ENCODE measurements around the gene EIF3L.

EIF3L gene

DNA sequence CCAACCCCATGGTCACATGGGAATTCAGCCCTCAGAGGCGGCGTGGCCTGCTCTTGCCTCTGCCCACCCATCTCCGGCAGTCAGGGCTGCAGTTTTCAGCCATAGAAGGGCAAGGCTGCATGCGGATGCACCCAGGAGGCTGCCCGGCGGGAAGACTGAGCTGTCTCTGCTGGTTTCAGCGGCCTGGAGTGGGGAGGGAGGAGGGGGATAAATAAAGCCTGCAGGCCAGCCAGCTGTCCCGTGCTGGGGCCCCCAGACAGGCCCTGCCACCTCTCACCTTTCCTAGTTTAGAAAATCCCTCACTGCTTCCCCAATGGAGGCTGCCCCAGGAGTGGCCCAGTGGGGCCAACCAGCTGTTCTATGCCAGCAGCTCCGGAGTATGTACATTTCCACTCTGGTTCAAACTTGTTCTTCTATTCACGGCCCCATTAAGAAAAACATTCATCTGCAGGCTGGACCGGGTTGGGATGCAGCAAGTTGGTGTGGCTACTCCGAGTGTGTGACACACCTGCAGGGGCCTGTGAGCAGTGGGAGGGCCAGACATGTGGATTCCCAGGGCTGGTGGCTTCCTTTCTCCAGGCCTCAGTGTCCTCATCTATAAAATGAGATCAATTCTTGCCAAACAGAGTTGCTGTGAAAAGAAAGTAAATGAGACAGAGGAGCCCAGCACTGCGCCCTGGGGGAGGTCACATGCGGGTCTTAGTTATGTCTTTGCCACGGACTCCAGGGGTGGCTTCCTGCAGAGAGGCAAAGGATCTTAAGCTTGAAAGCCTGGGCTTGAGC lies 61.9 kb downstream of the EIF3L start:
- Histone ChIP-seq H3K4me3 (ENCODE audit: low read length) (no peak overlapping the region), H3K36me3 (ENCODE audit: insufficient read depth, low read depth, low read length) (peaks cover 11% of the 10 kb centered on the region), H3K27ac (ENCODE audit: low read length) (no peak overlapping the region), H3K27me3 (ENCODE audit: insufficient read depth, low read length) (no peaks in the 10 kb centered on the region), H3K9me3 (ENCODE audit: insufficient read depth, low read depth, low read length) (no peaks in the 10 kb centered on the region), H3K4me1 (ENCODE audit: insufficient read depth, low read length) (peaks cover 24% of the 10 kb centered on the region), H3K9ac (ENCODE audit: low read depth, low read length) (peak overlapping the region; percentile 40; the same call in 1 of the 2 replicates)

DNA sequence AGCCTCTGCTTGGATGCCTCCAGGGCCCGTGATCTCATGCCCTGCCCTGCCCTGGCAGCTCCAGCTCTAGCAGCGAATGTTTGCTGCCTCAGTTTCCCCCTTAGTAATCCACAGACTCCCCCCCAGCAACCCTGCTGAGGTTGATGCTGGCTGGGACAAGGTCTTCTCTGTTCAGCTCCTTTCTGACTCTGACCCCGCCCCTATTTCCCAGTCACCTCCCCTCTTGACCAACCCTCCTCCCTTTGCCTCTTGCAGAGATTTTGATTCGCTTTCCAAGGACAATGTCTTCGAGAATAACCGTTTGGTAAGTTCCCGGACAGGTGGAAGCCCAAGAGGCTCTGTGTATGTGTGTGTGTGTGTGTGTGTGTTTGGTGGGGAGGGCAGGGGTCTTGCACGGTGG lies 62.5 kb downstream of the EIF3L start:
- Histone ChIP-seq H3K36me3 (ENCODE audit: insufficient read depth, low read depth, low read length) (peaks cover 17% of the 10 kb centered on the region), H3K9me3 (ENCODE audit: insufficient read depth, low read depth, low read length) (no peaks in the 10 kb centered on the region), H3K4me1 (ENCODE audit: insufficient read depth, low read length) (peaks cover 24% of the 10 kb centered on the region), H3K27me3 (ENCODE audit: insufficient read depth, low read length) (no peaks in the 10 kb centered on the region), H3K27ac (ENCODE audit: low read length) (no peak overlapping the region), H3K9ac (ENCODE audit: low read depth, low read length) (no peak overlapping the region), H3K4me3 (ENCODE audit: low read length) (no peak overlapping the region)

DNA sequence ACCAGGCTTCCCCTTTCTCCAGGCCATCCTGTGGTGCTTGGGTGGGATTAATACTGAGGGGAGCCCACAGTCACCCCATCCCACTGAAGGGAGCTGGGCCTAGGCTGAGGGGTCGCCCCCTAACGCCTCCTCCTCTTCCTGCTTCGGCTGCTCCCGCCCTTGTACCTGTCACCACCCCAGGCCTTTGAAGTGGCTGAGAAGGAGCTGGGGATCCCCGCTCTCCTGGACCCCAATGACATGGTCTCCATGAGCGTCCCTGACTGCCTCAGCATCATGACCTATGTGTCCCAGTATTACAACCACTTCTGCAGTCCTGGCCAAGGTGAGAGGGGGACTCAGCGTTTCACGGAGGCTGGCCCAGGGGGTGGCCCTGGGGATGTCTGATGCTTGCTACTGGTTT lies 63.0 kb downstream of the EIF3L start:
- H3K4me1 ChIP-seq (ENCODE audit: insufficient read depth, low read length), result peaks cover 24% of the 10 kb centered on the region
- no peak overlapping the region for H3K9ac ChIP-seq (ENCODE audit: low read depth, low read length)
- peaks cover 19% of the 10 kb centered on the region for H3K36me3 ChIP-seq (ENCODE audit: insufficient read depth, low read depth, low read length)
- H3K27ac ChIP-seq (ENCODE audit: low read length), result no peak overlapping the region
- no peaks in the 10 kb centered on the region for H3K9me3 ChIP-seq (ENCODE audit: insufficient read depth, low read depth, low read length)
- no peak overlapping the region for H3K4me3 ChIP-seq (ENCODE audit: low read length)
- H3K27me3 ChIP-seq (ENCODE audit: insufficient read depth, low read length), result no peaks in the 10 kb centered on the region

DNA sequence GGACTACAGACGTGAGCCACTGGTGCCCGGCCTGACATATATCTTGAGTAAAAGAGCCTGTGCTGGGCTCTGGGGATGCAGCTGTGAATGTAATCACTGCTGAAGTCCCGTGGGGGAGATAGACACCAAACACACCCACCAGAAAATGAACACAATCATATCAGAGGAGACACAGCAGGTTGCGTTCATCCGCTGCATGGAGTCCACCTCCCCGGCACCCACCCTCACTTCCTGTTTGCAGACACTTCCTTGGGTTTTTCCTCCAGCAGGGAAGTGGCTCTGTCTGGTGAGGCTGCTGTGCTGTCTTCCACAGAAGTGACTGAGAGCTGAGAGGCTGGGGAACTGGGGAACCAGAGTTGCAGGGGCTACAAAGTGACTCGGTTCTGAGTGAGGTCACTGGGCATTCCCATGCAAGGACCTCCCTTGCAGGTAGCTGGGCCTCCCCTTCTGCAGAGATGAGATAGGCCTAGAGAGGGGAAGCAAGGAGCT lies 64.1 kb downstream of the EIF3L start:
- H3K27ac ChIP-seq (ENCODE audit: low read length), result no peak overlapping the region
- H3K4me3 ChIP-seq (ENCODE audit: low read length), result no peak overlapping the region
- no peaks in the 10 kb centered on the region for H3K27me3 ChIP-seq (ENCODE audit: insufficient read depth, low read length)
- peaks cover 28% of the 10 kb centered on the region for H3K36me3 ChIP-seq (ENCODE audit: insufficient read depth, low read depth, low read length)
- no peaks in the 10 kb centered on the region for H3K9me3 ChIP-seq (ENCODE audit: insufficient read depth, low read depth, low read length)
- H3K9ac ChIP-seq (ENCODE audit: low read depth, low read length), result no peak overlapping the region
- H3K4me1 ChIP-seq (ENCODE audit: insufficient read depth, low read length), result peaks cover 22% of the 10 kb centered on the region

DNA sequence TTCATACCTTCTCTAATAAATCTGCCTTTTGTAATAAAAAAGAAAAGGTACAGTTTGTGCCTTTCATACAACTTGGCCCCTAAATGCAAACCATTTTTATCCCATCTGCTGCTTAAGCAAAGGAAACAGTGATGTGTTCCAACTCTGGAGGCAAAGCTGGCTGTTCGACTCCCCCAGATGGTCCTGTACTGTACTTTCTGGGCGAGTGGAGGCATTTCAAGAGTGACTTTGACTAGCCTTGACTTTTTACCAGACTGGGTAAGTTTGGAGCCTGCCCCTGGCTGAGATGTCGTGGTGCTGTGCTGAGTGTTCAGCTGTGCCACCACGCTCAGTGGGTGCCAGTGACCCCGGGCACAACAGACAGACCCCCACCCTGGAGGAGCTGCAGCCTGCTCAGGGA lies 67.1 kb downstream of the EIF3L start:
- H3K27me3 ChIP-seq (ENCODE audit: insufficient read depth, low read length), result no peaks in the 10 kb centered on the region
- H3K4me1 ChIP-seq (ENCODE audit: insufficient read depth, low read length), result peaks cover 4% of the 10 kb centered on the region; the same call in 1 of the 2 replicates
- H3K4me3 ChIP-seq (ENCODE audit: low read length), result no peak overlapping the region
- no peaks in the 10 kb centered on the region for H3K9me3 ChIP-seq (ENCODE audit: insufficient read depth, low read depth, low read length)
- H3K27ac ChIP-seq (ENCODE audit: low read length), result no peak overlapping the region
- no peak overlapping the region for H3K9ac ChIP-seq (ENCODE audit: low read depth, low read length)
- peaks cover 40% of the 10 kb centered on the region for H3K36me3 ChIP-seq (ENCODE audit: insufficient read depth, low read depth, low read length)

DNA sequence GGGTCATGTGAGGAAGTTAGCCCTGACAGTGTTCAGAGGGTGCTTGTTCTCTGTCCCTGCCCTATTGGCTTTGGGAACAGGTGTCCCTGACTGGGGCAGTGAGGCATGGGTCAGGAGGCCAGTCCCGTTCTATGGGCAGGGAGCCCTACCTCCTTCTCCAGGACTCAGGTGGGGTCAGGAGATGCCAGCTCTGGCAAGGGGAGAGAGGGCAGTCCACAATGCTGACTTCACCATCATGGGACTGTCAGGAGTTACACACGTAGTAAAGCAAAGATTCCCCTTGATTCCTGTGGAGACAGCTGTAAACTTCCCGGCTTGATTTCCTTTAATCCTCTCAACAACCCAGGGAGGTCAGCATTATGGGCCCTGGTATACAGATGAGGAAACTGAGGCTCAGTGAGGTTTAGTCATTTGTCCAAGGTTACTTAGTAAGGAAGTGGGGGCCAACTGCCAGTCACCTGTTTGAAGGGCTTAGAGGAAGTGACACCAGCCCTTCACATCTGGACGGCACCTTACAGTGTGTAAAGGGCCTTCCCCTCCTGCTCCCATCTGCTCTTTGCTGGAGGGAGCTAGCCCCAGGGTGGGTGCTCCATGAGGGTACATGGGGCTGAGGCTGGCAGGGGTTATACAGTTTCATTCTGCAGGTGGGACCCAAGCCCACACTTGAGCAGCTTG lies 68.8 kb downstream of the EIF3L start:
- no peaks in the 10 kb centered on the region for H3K4me1 ChIP-seq (ENCODE audit: insufficient read depth, low read length)
- no peaks in the 10 kb centered on the region for H3K27me3 ChIP-seq (ENCODE audit: insufficient read depth, low read length)
- H3K4me3 ChIP-seq (ENCODE audit: low read length), result no peak overlapping the region
- no peak overlapping the region for H3K9ac ChIP-seq (ENCODE audit: low read depth, low read length)
- no peaks in the 10 kb centered on the region for H3K9me3 ChIP-seq (ENCODE audit: insufficient read depth, low read depth, low read length)
- no peak overlapping the region for H3K27ac ChIP-seq (ENCODE audit: low read length)
- H3K36me3 ChIP-seq (ENCODE audit: insufficient read depth, low read depth, low read length), result peaks cover 35% of the 10 kb centered on the region

DNA sequence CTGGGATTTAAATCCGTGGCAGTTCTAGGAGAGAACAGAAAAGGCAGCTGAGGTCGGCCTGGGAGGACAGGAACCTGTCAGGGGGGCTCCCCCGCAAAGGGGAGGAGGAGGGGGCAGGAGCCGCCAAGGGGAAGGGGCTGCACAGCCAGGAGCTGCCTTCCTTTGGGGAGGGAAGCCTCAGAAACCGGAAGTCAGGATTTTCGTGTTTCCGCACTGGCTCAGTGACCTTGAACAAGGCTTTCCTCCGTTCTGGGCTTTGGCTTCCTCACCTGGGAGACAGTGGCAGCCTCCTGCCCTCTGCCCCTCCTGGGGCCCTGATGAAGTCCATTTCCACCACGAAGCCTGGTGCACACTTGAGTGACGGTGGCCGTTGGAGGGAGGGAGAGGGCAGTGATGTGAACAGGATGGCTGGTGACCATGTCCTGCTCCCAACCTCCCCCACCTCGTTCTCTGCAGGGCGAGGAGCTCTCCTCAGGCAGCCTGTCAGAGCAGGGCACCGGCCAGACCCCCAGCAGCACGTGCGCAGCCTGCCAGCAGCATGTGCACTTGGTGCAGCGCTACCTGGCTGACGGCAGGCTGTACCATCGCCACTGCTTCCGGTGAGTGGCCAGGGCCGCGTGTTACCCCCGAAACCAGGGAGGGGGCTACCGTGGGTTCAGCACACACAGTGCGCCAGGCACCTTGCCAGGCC lies 69.5 kb downstream of the EIF3L start:
- no peak overlapping the region for H3K27ac ChIP-seq (ENCODE audit: low read length)
- no peak overlapping the region for H3K4me3 ChIP-seq (ENCODE audit: low read length)
- H3K9ac ChIP-seq (ENCODE audit: low read depth, low read length), result no peak overlapping the region
- peaks cover 28% of the 10 kb centered on the region for H3K36me3 ChIP-seq (ENCODE audit: insufficient read depth, low read depth, low read length)
- no peaks in the 10 kb centered on the region for H3K9me3 ChIP-seq (ENCODE audit: insufficient read depth, low read depth, low read length)
- no peaks in the 10 kb centered on the region for H3K4me1 ChIP-seq (ENCODE audit: insufficient read depth, low read length)
- H3K27me3 ChIP-seq (ENCODE audit: insufficient read depth, low read length), result no peaks in the 10 kb centered on the region

DNA sequence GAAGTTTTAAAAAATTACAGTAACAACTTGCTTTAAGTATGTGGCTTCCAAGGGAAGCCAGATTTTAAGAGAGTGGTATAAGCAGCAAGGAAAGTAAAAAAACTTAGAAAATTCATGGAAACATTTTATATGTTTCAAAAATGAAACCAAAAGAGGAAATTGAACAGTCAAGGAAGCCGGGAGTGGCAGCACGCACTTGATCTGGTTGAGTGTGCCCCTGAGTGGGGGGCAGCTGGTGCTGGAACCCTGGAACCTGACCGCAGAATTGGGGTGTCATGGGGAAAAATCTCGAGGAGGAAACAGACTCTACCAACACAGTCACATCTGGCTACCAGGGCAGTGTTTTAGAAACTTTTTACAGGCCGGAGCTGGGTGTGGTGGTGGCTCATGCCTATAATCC lies 70.9 kb downstream of the EIF3L start:
- Histone ChIP-seq H3K27ac (ENCODE audit: low read length) (no peak overlapping the region), H3K9me3 (ENCODE audit: insufficient read depth, low read depth, low read length) (no peaks in the 10 kb centered on the region), H3K4me1 (ENCODE audit: insufficient read depth, low read length) (no peaks in the 10 kb centered on the region), H3K9ac (ENCODE audit: low read depth, low read length) (no peak overlapping the region), H3K27me3 (ENCODE audit: insufficient read depth, low read length) (no peaks in the 10 kb centered on the region), H3K4me3 (ENCODE audit: low read length) (no peak overlapping the region), H3K36me3 (ENCODE audit: insufficient read depth, low read depth, low read length) (peaks cover 31% of the 10 kb centered on the region)

DNA sequence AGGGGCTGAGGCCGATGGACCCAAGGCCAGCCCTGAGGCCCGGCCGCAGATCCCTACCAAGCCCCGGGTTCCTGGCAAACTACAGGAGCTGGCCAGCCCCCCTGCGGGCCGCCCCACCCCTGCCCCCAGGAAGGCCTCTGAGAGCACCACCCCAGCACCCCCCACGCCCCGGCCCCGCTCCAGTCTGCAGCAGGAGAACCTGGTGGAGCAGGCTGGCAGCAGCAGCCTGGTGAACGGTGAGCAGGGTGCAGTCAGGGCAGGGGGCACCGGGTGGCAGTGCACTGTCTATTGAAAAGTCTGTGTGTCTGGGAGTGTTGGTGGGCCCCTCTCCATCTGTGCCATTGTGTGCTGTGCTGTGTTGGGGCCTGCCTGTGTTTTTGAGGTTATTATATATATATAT lies 73.0 kb downstream of the EIF3L start:
- H3K9me3 ChIP-seq (ENCODE audit: insufficient read depth, low read depth, low read length), result no peaks in the 10 kb centered on the region
- H3K27ac ChIP-seq (ENCODE audit: low read length), result no peak overlapping the region
- no peak overlapping the region for H3K4me3 ChIP-seq (ENCODE audit: low read length)
- no peak overlapping the region for H3K9ac ChIP-seq (ENCODE audit: low read depth, low read length)
- H3K27me3 ChIP-seq (ENCODE audit: insufficient read depth, low read length), result no peaks in the 10 kb centered on the region
- H3K36me3 ChIP-seq (ENCODE audit: insufficient read depth, low read depth, low read length), result peaks cover 37% of the 10 kb centered on the region
- no peaks in the 10 kb centered on the region for H3K4me1 ChIP-seq (ENCODE audit: insufficient read depth, low read length)

DNA sequence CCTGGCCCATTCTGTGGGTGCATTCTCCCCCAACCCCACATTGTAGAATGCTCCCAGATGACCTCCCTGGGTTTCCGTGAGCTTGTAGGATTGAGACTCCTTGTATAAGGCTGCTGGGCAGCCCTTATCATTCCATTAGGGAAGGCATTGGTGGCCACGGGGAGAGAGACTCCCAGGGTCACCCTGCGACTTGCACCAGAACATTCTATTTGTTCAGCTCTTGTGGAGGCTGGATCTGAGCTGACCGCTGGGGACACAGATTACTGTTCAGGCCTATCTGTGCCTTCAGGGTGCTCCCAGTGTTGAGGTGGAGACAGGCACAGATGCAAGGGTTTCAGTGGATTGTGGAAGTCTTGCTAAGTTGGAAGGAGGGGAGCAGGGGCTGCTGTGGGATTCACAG lies 74.7 kb downstream of the EIF3L start:
- Histone ChIP-seq H3K9me3 (ENCODE audit: insufficient read depth, low read depth, low read length) (no peaks in the 10 kb centered on the region), H3K27ac (ENCODE audit: low read length) (no peak overlapping the region), H3K9ac (ENCODE audit: low read depth, low read length) (no peak overlapping the region), H3K27me3 (ENCODE audit: insufficient read depth, low read length) (no peaks in the 10 kb centered on the region), H3K4me1 (ENCODE audit: insufficient read depth, low read length) (no peaks in the 10 kb centered on the region), H3K4me3 (ENCODE audit: low read length) (no peak overlapping the region), H3K36me3 (ENCODE audit: insufficient read depth, low read depth, low read length) (peaks cover 24% of the 10 kb centered on the region)

DNA sequence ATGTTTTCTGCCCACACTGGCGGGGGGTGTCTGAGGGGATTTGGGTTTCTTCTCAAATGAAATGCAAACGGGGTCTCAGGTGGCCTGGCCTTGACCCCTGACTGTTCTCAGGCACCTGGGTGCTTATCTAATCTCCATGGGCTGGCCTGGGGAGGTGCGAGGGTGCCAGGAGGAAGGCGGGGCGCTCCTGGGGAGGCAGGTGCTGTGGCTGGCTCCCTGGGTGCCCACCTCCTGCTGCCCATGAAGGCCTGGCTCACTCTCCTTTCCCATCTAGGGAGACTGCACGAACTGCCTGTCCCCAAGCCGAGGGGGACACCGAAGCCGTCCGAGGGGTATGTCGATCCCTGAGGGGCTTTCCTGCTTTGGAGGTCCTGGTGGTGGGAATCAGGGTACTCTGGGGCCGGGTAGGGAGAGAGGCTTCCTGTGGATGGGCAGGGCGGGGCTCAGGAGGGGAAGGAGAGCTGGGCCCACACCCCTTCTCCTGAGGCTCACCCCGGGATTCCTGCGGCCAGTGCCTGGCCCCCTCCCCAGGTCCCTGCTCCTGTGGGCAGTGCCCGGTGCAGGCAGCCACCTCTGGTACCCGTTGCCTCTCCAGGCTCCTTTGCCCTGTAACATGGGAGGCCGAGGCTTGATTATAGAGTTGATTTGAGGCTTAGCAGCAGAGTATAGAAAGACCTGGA lies 75.3 kb downstream of the EIF3L start:
- Histone ChIP-seq H3K4me3 (ENCODE audit: low read length) (no peak overlapping the region), H3K36me3 (ENCODE audit: insufficient read depth, low read depth, low read length) (peaks cover 20% of the 10 kb centered on the region), H3K9ac (ENCODE audit: low read depth, low read length) (no peak overlapping the region), H3K27ac (ENCODE audit: low read length) (no peak overlapping the region), H3K27me3 (ENCODE audit: insufficient read depth, low read length) (no peaks in the 10 kb centered on the region), H3K9me3 (ENCODE audit: insufficient read depth, low read depth, low read length) (no peaks in the 10 kb centered on the region), H3K4me1 (ENCODE audit: insufficient read depth, low read length) (no peaks in the 10 kb centered on the region)
